Embryonic facial prominence (tissue), 1 donor: ENCODE data around the gene FBXL4.

Experiments used
- DNase-seq: peaks from one replicate; pipeline ENCODE4 v3.0.0-alpha.2; 2016; ENCODE audit errors: extremely low spot score

The FBXL4 gene

DNA sequence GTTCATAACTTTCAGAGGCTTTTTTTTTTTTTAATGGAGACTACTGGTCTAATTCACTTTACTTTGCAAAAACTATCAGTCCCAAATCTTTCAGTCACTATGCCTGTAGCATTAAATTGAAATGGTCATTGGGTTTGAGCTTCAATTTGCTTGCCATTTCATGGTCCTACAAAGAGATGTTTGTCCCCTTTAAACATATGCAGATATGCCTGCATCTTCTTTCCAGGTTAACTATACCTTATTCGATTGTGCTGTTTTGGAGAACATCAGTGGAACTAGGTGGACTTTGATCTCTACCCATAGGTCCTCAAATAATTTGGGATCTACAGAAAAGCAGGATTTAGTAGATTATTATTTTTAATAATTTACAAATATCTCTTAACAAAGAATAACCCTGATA lies 108.8 kb downstream of the FBXL4 start:
- DNase-seq = no peak

- DNase-seq = no peak
These were observed 109.7 kb downstream of the FBXL4 start for GRCh38 chr6:98838032-98838431.

GRCh38 chr6:98836962-98837944 lies 110.5 kb downstream of the FBXL4 start:
- DNase-seq = no peak

DNA sequence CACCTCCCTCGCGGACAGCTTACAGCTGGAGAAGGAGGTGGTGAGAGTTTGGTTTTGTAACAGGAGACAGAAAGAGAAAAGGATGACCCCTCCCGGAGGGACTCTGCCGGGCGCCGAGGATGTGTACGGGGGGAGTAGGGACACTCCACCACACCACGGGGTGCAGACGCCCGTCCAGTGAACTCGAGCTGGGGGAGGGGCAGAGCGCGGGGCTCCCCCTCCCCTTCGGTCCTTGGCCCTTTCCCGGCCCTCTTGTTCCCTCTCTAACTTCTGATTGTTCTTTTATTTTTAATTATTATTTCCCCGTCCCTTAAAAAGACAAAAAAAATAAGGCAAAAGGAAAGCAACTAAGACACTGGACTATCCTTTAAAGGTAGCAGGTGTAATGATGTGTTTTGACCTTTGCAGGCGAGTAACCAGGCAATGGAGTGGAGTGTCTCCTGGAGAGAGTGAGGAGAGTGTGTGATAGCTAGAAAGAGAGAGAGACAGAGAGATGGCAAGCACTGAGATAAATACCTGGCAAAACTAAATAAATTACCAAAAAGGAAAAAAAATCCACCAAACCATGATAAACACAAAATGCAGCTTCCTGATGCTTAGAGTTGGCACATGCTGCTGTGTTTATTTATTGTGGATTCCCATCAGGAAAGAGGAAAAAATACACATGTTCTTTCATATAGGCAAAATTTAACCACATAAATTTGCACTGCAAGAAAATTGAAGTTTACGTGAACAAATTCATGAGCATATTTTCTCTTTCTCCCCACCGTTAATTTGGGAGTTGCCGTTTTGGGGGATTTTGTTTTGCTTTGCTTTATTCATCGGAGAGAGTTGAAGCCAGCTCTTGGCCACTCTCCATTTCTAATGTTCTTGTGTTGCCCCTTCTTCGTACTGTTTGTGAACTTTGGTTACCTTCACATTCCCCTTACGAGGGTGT lies 111.5 kb downstream of the FBXL4 start:
- DNase-seq = no peak

DNA sequence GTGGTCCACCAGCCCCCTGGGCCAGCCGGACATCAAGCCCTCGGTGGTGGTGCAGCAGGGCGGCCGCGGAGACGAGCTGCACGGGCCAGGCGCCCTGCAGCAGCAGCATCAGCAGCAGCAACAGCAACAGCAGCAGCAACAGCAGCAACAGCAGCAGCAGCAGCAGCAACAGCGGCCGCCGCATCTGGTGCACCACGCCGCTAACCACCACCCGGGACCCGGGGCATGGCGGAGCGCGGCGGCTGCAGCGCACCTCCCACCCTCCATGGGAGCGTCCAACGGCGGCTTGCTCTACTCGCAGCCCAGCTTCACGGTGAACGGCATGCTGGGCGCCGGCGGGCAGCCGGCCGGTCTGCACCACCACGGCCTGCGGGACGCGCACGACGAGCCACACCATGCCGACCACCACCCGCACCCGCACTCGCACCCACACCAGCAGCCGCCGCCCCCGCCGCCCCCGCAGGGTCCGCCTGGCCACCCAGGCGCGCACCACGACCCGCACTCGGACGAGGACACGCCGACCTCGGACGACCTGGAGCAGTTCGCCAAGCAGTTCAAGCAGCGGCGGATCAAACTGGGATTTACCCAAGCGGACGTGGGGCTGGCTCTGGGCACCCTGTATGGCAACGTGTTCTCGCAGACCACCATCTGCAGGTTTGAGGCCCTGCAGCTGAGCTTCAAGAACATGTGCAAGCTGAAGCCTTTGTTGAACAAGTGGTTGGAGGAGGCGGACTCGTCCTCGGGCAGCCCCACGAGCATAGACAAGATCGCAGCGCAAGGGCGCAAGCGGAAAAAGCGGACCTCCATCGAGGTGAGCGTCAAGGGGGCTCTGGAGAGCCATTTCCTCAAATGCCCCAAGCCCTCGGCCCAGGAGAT lies 112.4 kb downstream of the FBXL4 start:
- DNase-seq = no peak

- DNase-seq = peak; percentile 75
These were observed 113.4 kb downstream of the FBXL4 start, which contains the start of gene POU3F2 for GRCh38 chr6:98834060-98835031. POU3F2 (plus strand) TSS chr6:98834574; CDS start chr6:98834874, 300 bp downstream.

- no peak for DNase-seq
These were observed 114.3 kb downstream of the FBXL4 start for GRCh38 chr6:98833307-98834059.

GRCh38 chr6:98833057-98833306 lies 114.8 kb downstream of the FBXL4 start:
- DNase-seq = no peak

DNA sequence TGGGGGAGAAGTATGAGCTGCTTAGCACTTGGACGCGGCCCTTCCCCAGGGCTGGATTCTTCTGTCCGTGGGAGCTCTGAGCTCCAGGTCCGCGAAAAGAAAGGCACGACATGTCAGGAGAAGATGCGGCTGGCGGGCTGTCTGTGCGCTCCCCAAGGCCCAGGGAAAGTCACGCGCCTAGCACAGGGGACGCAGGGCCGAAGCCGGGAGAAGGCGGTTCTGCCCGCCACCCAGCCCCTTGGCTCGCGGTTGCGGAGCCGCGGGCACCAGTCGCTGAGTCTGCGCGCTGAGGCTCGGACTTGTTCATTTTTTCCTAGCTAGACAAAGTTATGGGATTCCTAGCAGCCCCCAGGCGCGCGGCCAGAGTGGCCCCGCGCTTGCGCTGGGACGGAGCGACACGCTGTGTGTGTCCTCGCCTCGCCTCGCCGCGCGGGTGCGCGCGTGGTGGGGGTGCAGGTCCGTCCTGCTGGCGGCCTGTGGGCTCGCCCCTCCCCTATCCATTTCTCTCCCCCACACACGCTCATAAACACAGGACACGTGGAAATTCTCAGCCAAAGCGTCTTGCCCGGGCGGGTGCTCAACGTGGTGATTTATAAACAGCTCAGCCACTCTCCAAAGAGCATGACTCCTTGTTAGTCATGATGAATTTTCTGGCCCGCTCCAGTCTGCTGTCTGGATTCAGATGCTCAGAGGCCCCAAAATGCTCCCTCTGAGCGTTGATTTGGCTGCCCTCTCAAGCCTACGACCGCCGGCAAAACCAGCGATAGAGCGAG lies 115.3 kb downstream of the FBXL4 start:
- DNase-seq = no peak

GRCh38 chr6:98831959-98832283 lies 115.8 kb downstream of the FBXL4 start:
- no peak for DNase-seq

- no peak for DNase-seq
These were observed 116.4 kb downstream of the FBXL4 start for GRCh38 chr6:98831057-98831958.

- no peak for DNase-seq
These were observed 117.6 kb downstream of the FBXL4 start for GRCh38 chr6:98830146-98830545.

DNA sequence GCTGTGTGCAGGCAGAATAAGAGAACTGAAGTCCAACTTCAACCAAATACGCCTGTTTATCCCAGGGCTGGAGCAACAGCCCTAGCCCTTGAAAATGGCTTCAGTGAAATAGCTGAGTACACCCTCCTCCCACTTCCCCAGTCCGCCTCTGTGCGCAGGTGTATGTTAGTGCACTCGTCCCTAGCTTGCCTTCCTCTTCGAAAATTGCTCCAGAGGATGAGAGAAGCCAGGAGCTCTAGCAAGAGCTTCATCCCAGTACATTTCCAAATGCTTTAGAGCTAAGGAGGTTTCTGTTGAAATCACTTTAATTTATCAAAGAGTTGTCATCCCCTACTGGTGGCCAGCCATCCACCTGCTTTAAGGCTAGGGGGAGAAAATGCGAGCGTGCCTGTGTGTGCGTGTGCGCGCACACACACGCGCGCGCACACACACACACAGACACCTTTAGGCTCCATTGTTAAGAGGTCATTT lies 118.8 kb downstream of the FBXL4 start:
- no peak for DNase-seq

DNA sequence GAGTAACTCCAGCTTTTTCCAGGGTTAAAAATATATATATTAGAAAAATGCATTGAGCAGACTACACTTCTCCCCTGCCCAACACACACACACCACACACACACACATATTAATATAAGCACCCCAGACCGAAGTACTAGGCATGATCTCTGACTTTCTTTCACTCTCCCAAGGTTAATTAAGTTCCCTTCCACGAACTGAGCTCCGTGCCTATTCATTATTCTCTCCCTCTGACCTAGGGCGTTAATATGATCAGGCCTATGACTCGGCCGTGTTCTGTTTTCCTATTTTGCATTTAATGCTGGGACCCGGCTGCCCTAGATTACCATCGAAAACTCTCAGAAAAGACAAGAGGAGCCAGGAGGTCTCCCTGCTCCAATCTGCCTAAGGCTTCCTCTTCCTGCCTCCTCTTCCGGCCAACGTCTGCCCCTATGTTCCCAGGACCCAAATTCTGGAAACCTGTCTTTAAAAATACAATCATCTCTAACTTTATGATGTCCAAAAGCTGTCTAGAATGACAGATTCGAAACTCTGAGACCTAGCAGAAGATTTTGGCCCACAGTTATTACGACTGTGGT lies 119.4 kb downstream of the FBXL4 start:
- DNase-seq = no peak

DNA sequence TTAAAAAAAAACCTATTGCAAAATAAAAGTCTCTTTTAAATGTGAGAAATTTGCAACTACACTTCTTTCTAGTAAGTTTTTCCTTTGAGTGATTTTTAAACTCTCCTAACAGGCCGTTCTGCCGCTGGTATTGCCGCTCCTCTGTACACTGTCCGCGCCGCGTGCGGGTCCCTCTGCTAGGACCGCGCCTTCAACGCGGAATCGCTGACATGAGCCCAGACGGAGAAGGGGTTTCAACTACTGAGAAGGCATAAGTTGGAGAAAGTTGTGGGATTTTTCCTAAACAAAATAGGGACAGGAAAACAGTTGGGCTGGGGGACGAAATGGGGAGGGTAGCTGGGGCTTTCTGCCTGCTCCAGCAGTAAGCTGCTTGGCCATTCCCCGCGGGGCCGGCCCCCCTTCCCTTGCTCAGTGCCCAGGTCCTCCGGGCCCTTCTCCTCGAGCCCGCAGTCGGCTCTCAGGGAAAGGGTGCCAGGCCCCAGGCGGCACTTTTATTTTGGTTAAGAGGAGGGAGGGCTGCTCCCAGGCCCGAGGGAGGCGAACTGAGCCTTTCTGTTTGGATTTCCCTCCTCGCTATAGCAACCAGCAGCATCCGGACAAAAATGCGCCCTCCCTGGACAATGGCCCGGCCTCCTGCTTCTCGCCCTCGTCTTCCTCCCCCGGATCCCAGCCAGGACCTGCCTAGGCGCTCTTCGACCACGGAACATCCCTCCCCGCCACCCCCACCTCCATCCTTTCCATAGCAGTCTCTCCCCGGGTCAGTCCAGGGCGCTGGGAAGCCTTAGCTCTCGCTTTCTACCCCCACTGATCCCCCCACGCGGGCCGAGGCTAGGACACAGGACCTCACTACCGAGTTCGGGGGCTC lies 120.2 kb downstream of the FBXL4 start:
- no peak for DNase-seq

DNA sequence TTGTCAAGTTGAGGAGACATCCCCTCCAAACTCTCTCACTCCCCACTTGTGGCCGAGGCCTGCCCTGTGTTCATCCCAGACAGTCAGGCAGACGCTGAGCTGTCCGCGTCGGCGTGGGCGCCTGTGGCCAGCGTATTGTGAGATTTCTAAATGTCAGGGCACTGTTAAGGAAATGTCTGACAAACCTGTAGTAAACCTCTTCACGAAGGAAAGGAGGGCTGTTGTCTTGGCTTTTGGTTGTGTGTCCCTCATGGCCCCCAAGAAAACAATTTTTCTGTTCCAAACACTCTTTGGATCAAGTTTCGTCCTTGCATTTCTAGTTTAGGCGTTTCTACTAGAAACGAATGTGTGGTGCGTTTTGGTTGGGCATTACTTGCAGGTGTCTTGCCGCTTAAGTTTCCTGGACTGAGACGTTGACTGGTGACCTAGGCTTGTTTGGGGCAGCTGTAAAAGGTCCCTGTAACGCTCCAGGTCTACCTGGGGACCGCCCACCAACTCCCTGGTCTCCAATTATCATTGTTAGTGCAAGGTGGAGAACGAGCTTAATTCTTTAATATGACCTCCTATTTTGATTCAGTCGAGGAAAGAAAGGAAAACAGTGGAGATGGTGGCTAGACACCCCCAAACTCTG lies 122.0 kb downstream of the FBXL4 start:
- no peak for DNase-seq
